C4-2B (cell line): ENCODE data around the gene CBARP.

Experiments used
- ZFX ChIP-seq: fragments of 450-650 bp; IDR thresholded peaks from 2 replicates; pipeline ENCODE4 v1.6.1; 2017
- TF ChIP-seq, protein P1 (sequence below): fragments of 450-650 bp; conservative IDR thresholded peaks from 2 replicates; pipeline ENCODE4 v1.5.1; 2017; ENCODE audit warnings: mild to moderate bottlenecking

- TF ChIP-seq, protein P1, sequence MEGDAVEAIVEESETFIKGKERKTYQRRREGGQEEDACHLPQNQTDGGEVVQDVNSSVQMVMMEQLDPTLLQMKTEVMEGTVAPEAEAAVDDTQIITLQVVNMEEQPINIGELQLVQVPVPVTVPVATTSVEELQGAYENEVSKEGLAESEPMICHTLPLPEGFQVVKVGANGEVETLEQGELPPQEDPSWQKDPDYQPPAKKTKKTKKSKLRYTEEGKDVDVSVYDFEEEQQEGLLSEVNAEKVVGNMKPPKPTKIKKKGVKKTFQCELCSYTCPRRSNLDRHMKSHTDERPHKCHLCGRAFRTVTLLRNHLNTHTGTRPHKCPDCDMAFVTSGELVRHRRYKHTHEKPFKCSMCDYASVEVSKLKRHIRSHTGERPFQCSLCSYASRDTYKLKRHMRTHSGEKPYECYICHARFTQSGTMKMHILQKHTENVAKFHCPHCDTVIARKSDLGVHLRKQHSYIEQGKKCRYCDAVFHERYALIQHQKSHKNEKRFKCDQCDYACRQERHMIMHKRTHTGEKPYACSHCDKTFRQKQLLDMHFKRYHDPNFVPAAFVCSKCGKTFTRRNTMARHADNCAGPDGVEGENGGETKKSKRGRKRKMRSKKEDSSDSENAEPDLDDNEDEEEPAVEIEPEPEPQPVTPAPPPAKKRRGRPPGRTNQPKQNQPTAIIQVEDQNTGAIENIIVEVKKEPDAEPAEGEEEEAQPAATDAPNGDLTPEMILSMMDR, result no peak
- TF ChIP-seq ZFX, result no peak
Observed at GRCh38 chr19:1259876-1260748, 22.3 kb upstream of the CBARP start.
